ENCODE measurements around the gene AP1M1.
A peak's percentile ranks its signal among the peaks of the same experiment; 100 is the strongest.
"Not testable (repeated sequence)": the region's sequence is repeated elsewhere in the genome, so short reads cannot be mapped to it uniquely, and the experiment has no call there.

Gene AP1M1

GRCh38 chr19:16175954-16176353 is 21.8 kb upstream of the AP1M1 start:
- no CpG with 5 or more reads among the region's 2 CpGs for WGBS (ENCODE audit: extremely low coverage, insufficient coverage, insufficient read length)

GRCh38 chr19:16178866-16179265 is 18.8 kb upstream of the AP1M1 start:
- H3K79me2 ChIP-seq (ENCODE audit: control insufficient read depth, insufficient read depth, low read length, poor library complexity); H2BK120ac ChIP-seq (ENCODE audit: insufficient read depth, low read length, poor library complexity); H3K14ac ChIP-seq (ENCODE audit: low read length); H2AFZ ChIP-seq (ENCODE audit: insufficient read depth, low read length, poor library complexity); H4K12ac ChIP-seq (ENCODE audit: low read depth, low read length); H3K4me1 ChIP-seq (ENCODE audit: control insufficient read depth in 1 of 2, insufficient read depth in 2 of 2, low read length in 2 of 2); H3K79me1 ChIP-seq (ENCODE audit: low read length); DNase-seq; H2AK5ac ChIP-seq (ENCODE audit: low read length); H3K36me3 ChIP-seq (ENCODE audit: control insufficient read depth in 1 of 2, insufficient read depth in 2 of 2, low read length in 2 of 2); H3K27me3 ChIP-seq (ENCODE audit: insufficient read depth, low read length); H3K4ac ChIP-seq (ENCODE audit: low read depth, low read length); H3K27ac ChIP-seq (ENCODE audit: low read depth, low read length); H4K91ac ChIP-seq (ENCODE audit: low read depth, low read length); H2BK5ac ChIP-seq (ENCODE audit: low read depth, low read length, poor library complexity); H3K23ac ChIP-seq (ENCODE audit: low read length); H4K8ac ChIP-seq (ENCODE audit: low read depth, low read length); H3K9ac ChIP-seq (ENCODE audit: low read length); H3K18ac ChIP-seq (ENCODE audit: low read length); H3K4me2 ChIP-seq (ENCODE audit: low read length); H3K4me3 ChIP-seq (ENCODE audit: low read depth, low read length); H2BK12ac ChIP-seq (ENCODE audit: low read length); H3K9me3 ChIP-seq (ENCODE audit: insufficient read depth, low read depth, low read length): not testable (repeated sequence)
- no CpG with 5 or more reads among the region's 5 CpGs for WGBS (ENCODE audit: extremely low coverage, insufficient coverage, insufficient read length)

More at GRCh38 chr19:16175954-16176353, 21.8 kb upstream of the AP1M1 start:
- Histone ChIP-seq H2BK12ac (ENCODE audit: low read length) (no peak overlapping the region), H3K4me3 (ENCODE audit: low read depth, low read length) (no peak overlapping the region), H4K8ac (ENCODE audit: low read depth, low read length) (no peak overlapping the region), H3K4me2 (ENCODE audit: low read length) (no peak overlapping the region), H3K9me3 (ENCODE audit: insufficient read depth, low read depth, low read length) (peaks cover 5% of the 10 kb centered on the region), H4K91ac (ENCODE audit: low read depth, low read length) (no peak overlapping the region), H2AFZ (ENCODE audit: insufficient read depth, low read length, poor library complexity) (no peak overlapping the region), H3K27me3 (ENCODE audit: insufficient read depth, low read length) (no peaks in the 10 kb centered on the region), H3K9ac (ENCODE audit: low read length) (no peak overlapping the region), H3K79me1 (ENCODE audit: low read length) (no peaks in the 10 kb centered on the region), H3K36me3 (ENCODE audit: control insufficient read depth in 1 of 2, insufficient read depth in 2 of 2, low read length in 2 of 2) (no peaks in the 10 kb centered on the region), H3K14ac (ENCODE audit: low read length) (no peak overlapping the region), H2BK5ac (ENCODE audit: low read depth, low read length, poor library complexity) (no peak overlapping the region), H2AK5ac (ENCODE audit: low read length) (no peak overlapping the region), H3K79me2 (ENCODE audit: control insufficient read depth, insufficient read depth, low read length, poor library complexity) (no peaks in the 10 kb centered on the region), H3K23ac (ENCODE audit: low read length) (no peak overlapping the region), H2BK120ac (ENCODE audit: insufficient read depth, low read length, poor library complexity) (no peak overlapping the region), H3K4ac (ENCODE audit: low read depth, low read length) (no peak overlapping the region), H3K27ac (ENCODE audit: low read depth, low read length) (no peak overlapping the region), H4K12ac (ENCODE audit: low read depth, low read length) (no peak overlapping the region), H3K4me1 (ENCODE audit: control insufficient read depth in 1 of 2, insufficient read depth in 2 of 2, low read length in 2 of 2) (peaks cover 3 to 5% of the 10 kb centered on the region in 2 experiments), H3K18ac (ENCODE audit: low read length) (no peak overlapping the region)
- DNase-seq, result no peak

GRCh38 chr19:16180611-16181010 is 17.1 kb upstream of the AP1M1 start:
- Histone ChIP-seq H3K27ac (ENCODE audit: low read depth, low read length) (no peak overlapping the region), H2AFZ (ENCODE audit: insufficient read depth, low read length, poor library complexity) (no peak overlapping the region), H3K4me2 (ENCODE audit: low read length) (no peak overlapping the region), H3K79me1 (ENCODE audit: low read length) (peaks cover 7% of the 10 kb centered on the region), H3K9ac (ENCODE audit: low read length) (no peak overlapping the region), H3K79me2 (ENCODE audit: control insufficient read depth, insufficient read depth, low read length, poor library complexity) (no peaks in the 10 kb centered on the region), H4K12ac (ENCODE audit: low read depth, low read length) (no peak overlapping the region), H3K4me3 (ENCODE audit: low read depth, low read length) (no peak overlapping the region), H2BK12ac (ENCODE audit: low read length) (no peak overlapping the region), H2BK120ac (ENCODE audit: insufficient read depth, low read length, poor library complexity) (no peak overlapping the region), H4K91ac (ENCODE audit: low read depth, low read length) (no peak overlapping the region), H3K9me3 (ENCODE audit: insufficient read depth, low read depth, low read length) (no peaks in the 10 kb centered on the region), H2BK5ac (ENCODE audit: low read depth, low read length, poor library complexity) (no peak overlapping the region), H3K14ac (ENCODE audit: low read length) (no peak overlapping the region), H3K36me3 (ENCODE audit: control insufficient read depth in 1 of 2, insufficient read depth in 2 of 2, low read length in 2 of 2) (no peaks in the 10 kb centered on the region), H3K18ac (ENCODE audit: low read length) (no peak overlapping the region), H3K27me3 (ENCODE audit: insufficient read depth, low read length) (no peaks in the 10 kb centered on the region), H3K4ac (ENCODE audit: low read depth, low read length) (no peak overlapping the region), H2AK5ac (ENCODE audit: low read length) (no peak overlapping the region), H3K4me1 (ENCODE audit: control insufficient read depth in 1 of 2, insufficient read depth in 2 of 2, low read length in 2 of 2) (peaks cover 3% of the 10 kb centered on the region in 2 experiments), H4K8ac (ENCODE audit: low read depth, low read length) (no peak overlapping the region), H3K23ac (ENCODE audit: low read length) (no peak overlapping the region)
- peak in 1 of 2 donors; percentile 35 for DNase-seq
- no CpG with 5 or more reads among the region's 4 CpGs for WGBS (ENCODE audit: extremely low coverage, insufficient coverage, insufficient read length)

- no peak overlapping the region for H3K9ac ChIP-seq (ENCODE audit: low read length)
- H2AFZ ChIP-seq (ENCODE audit: insufficient read depth, low read length, poor library complexity), result peak overlapping the region; percentile 73
- no peak overlapping the region for H3K18ac ChIP-seq (ENCODE audit: low read length)
- no CpG with 5 or more reads among the region's 18 CpGs for WGBS (ENCODE audit: extremely low coverage, insufficient coverage, insufficient read length)
- H3K4me2 ChIP-seq (ENCODE audit: low read length), result peak overlapping the region; percentile 58
- no peaks in the 10 kb centered on the region for H3K9me3 ChIP-seq (ENCODE audit: insufficient read depth, low read depth, low read length)
- H2BK12ac ChIP-seq (ENCODE audit: low read length), result peak overlapping the region; percentile 63
- no peaks in the 10 kb centered on the region for H3K27me3 ChIP-seq (ENCODE audit: insufficient read depth, low read length)
- H2BK120ac ChIP-seq (ENCODE audit: insufficient read depth, low read length, poor library complexity), result no peak overlapping the region
- H3K27ac ChIP-seq (ENCODE audit: low read depth, low read length), result no peak overlapping the region
- H4K91ac ChIP-seq (ENCODE audit: low read depth, low read length), result peak overlapping the region; percentile 82
- H2BK5ac ChIP-seq (ENCODE audit: low read depth, low read length, poor library complexity), result peak overlapping the region; percentile 21
- H3K23ac ChIP-seq (ENCODE audit: low read length), result no peak overlapping the region
- H3K4ac ChIP-seq (ENCODE audit: low read depth, low read length), result peak overlapping the region; percentile 89
- H2AK5ac ChIP-seq (ENCODE audit: low read length), result peak overlapping the region; percentile 77
- H3K14ac ChIP-seq (ENCODE audit: low read length), result peak overlapping the region; percentile 81
- H3K79me1 ChIP-seq (ENCODE audit: low read length), result peaks cover 7% of the 10 kb centered on the region
- peaks cover 3 to 7% of the 10 kb centered on the region in 2 experiments for H3K4me1 ChIP-seq (ENCODE audit: control insufficient read depth in 1 of 2, insufficient read depth in 2 of 2, low read length in 2 of 2)
- peaks cover 21% of the 10 kb centered on the region in 2 experiments for H3K36me3 ChIP-seq (ENCODE audit: control insufficient read depth in 1 of 2, insufficient read depth in 2 of 2, low read length in 2 of 2)
- H3K79me2 ChIP-seq (ENCODE audit: control insufficient read depth, insufficient read depth, low read length, poor library complexity), result no peaks in the 10 kb centered on the region
- H4K8ac ChIP-seq (ENCODE audit: low read depth, low read length), result peak overlapping the region; percentile 100
- DNase-seq, result no peak
- H4K12ac ChIP-seq (ENCODE audit: low read depth, low read length), result peak overlapping the region; percentile 100
- H3K4me3 ChIP-seq (ENCODE audit: low read depth, low read length), result peak overlapping the region; percentile 41
These were observed 13.0 kb upstream of the AP1M1 start for GRCh38 chr19:16184665-16185122.

Data from trophoblast cell (in vitro differentiated cells and primary cell).